Body of pancreas (tissue), 4 donors: ENCODE measurements around the gene MYCBPAP. TPM values are rescaled to one million over a fixed set of nuclear protein-coding genes. Genes with fewer than 3 reads are reported as not detected.
"Not testable (repeated sequence)": the region's sequence is repeated elsewhere in the genome, so short reads cannot be mapped to it uniquely, and the experiment has no call there.

Experiments
- ATAC-seq: fragments of 150-250 bp; one replicate; pipeline ENCODE4 v1.9.1; 2016
- DNase-seq, 4 donors: peaks; one replicate each; pipeline ENCODE4 v3.0.0-alpha.2; 2019
- H3K27ac ChIP-seq, 4 donors: fragments of 200-600 bp; sonication (generic); 1 replicate in 3 of 4; 2 replicates in 1 of 4; pipeline versions ENCODE4 v1.5.1 to v1.6.1; 2016 to 2019; ENCODE audit warnings: mild to moderate bottlenecking in 1 of 4, mixed read lengths in 1 of 4, moderate library complexity in 1 of 4
- H3K27me3 ChIP-seq, 2 donors: fragments of 200-600 bp; sonication (generic); one replicate each; pipeline ENCODE4 v1.6.0; 2016; ENCODE audit warnings: mild to moderate bottlenecking in 1 of 2
- H3K36me3 ChIP-seq, 2 donors: fragments of 200-600 bp; sonication (generic); replicated peaks in 1 of 2; 2 replicates each; pipeline ENCODE4 v1.5.1; 2016; ENCODE audit warnings: low read depth in 2 of 2; ENCODE audit not compliant: insufficient read depth in 1 of 2
- H3K4me1 ChIP-seq: fragments of 200-600 bp; sonication (generic); one replicate; pipeline ENCODE4 v1.6.0; 2016
- H3K4me3 ChIP-seq, 2 donors: fragments of 200-600 bp; sonication (generic); 1 replicate in 1 of 2; 2 replicates in 1 of 2; pipeline ENCODE4 v1.5.1; 2016 to 2019
- H3K9me3 ChIP-seq, 3 donors: fragments of 200-600 bp; sonication (generic); 1 replicate in 2 of 3; 2 replicates in 1 of 3; pipeline ENCODE4 v1.5.1; 2016
- CTCF ChIP-seq, 7 experiments: fragments of 450-650 bp in 4 of 7; fragments of 200-600 bp in 3 of 7; sonication (generic) in 3 of 7; IDR thresholded peaks; one replicate each; pipeline ENCODE4 v1.5.1; 2016 to 2019; ENCODE audit warnings: antibody characterized with exemption in 7 of 7
- POLR2A ChIP-seq, 3 donors: fragments of 450-650 bp; IDR thresholded peaks; one replicate each; pipeline ENCODE4 v1.6.1; 2016; ENCODE audit warnings: antibody characterized with exemption in 3 of 3, mild to moderate bottlenecking in 2 of 3
- WGBS, 2 donors: methylation state at CpG; one replicate each; pipeline ENCODE4 v1.1.5; 2017; 5-methylcytosine and 5-hydroxymethylcytosine counted together
- intact Hi-C: fragments of 100-400 bp; cut with DNase I; formaldehyde crosslinking; loops from one replicate; pipeline ENCODE4 v1.15.1; 2023
- total RNA-seq, 2 donors: library from RNA; depleted of rRNA; stranded (reverse); fragments of >200 nt; gene quantifications; one replicate each; pipeline ENCODE4 v1.1.0, GENCODE V29; 2016

The MYCBPAP gene
- total RNA-seq, 2 donors from 2014 or later = 0.33 TPM; not detected in 1

- 83 to 87% methylated on average over 10 to 11 of the region's 11 CpGs for WGBS, 2 donors
- H3K9me3 ChIP-seq = no peaks in the 10 kb centered on the region
- ATAC-seq (no peak), DNase-seq (no peak)
- H3K27ac ChIP-seq = no peak overlapping the region
- intact Hi-C loops = loop anchor here (10.0 kb wide), 1 partner anchor 109 kb away; no protein-coding TSS in a partner anchor
- H3K4me3 ChIP-seq = no peak overlapping the region
- no peak for TF ChIP-seq CTCF (IDR thresholded peaks at IDR 0.05)
- TF ChIP-seq POLR2A (IDR thresholded peaks at IDR 0.05) = no peak
- H3K36me3 ChIP-seq = no peaks in the 10 kb centered on the region
- no peaks in the 10 kb centered on the region for H3K27me3 ChIP-seq
- peaks cover 48% of the 10 kb centered on the region for H3K4me1 ChIP-seq
These were observed 34.3 kb upstream of the MYCBPAP start for GRCh38 chr17:50473901-50474300.

- DNase-seq (no peak), ATAC-seq (no peak)
- no peaks in the 10 kb centered on the region for H3K36me3 ChIP-seq
- H3K9me3 ChIP-seq = no peaks in the 10 kb centered on the region
- no peaks in the 10 kb centered on the region for H3K27me3 ChIP-seq
- peaks cover 43% of the 10 kb centered on the region for H3K4me1 ChIP-seq
- intact Hi-C loops = loop anchor here (10.0 kb wide), 1 partner anchor 110 kb away; no protein-coding TSS in a partner anchor
- WGBS, 2 donors = 25 to 39% methylated on average over 6 of the region's 6 CpGs
- no peak overlapping the region for H3K4me3 ChIP-seq
- no peak overlapping the region for H3K27ac ChIP-seq
- TF ChIP-seq POLR2A (IDR thresholded peaks at IDR 0.05) = no peak
- TF ChIP-seq CTCF (IDR thresholded peaks at IDR 0.05) = no peak
These were observed 33.7 kb upstream of the MYCBPAP start for GRCh38 chr17:50474523-50474922.

GRCh38 chr17:50475362-50475761, 32.9 kb upstream of the MYCBPAP start:
- Histone ChIP-seq H3K9me3 (no peaks in the 10 kb centered on the region), H3K36me3 (no peaks in the 10 kb centered on the region), H3K27me3 (no peaks in the 10 kb centered on the region), H3K4me3 (no peak overlapping the region), H3K27ac (peak overlapping the region in 3 of 4 donors; percentile 27 to 83 (median 55)), H3K4me1 (peaks cover 52% of the 10 kb centered on the region)
- no peak for ATAC-seq
- TF ChIP-seq POLR2A (IDR thresholded peaks at IDR 0.05) (no peak), CTCF (IDR thresholded peaks at IDR 0.05) (no peak)
- intact Hi-C loops = loop anchor here (10.0 kb wide), 1 partner anchor 111 kb away; no protein-coding TSS in a partner anchor
- no peak for DNase-seq
- WGBS, 2 donors = 72 to 79% methylated on average over 4 of the region's 4 CpGs

GRCh38 chr17:50475775-50476544, 32.3 kb upstream of the MYCBPAP start:
- H3K4me3 ChIP-seq, H3K36me3 ChIP-seq, DNase-seq, H3K9me3 ChIP-seq, ATAC-seq, H3K27me3 ChIP-seq: not testable (repeated sequence)
- intact Hi-C loops = loop anchor here (10.0 kb wide), 1 partner anchor 111 kb away; no protein-coding TSS in a partner anchor
- Histone ChIP-seq H3K27ac (peak overlapping the region; percentile 25 to 89 (median 69)), H3K4me1 (peaks cover 55% of the 10 kb centered on the region)
- WGBS, 2 donors = 6 to 16% methylated on average over 14 to 31 of the region's 33 CpGs

- Histone ChIP-seq H3K27me3 (no peaks in the 10 kb centered on the region), H3K4me1 (peaks cover 55% of the 10 kb centered on the region), H3K9me3 (no peaks in the 10 kb centered on the region), H3K4me3 (no peak overlapping the region), H3K27ac (peak overlapping the region; percentile 25 to 89 (median 69)), H3K36me3 (no peaks in the 10 kb centered on the region)
- TF ChIP-seq CTCF (IDR thresholded peaks at IDR 0.05) (no peak), POLR2A (IDR thresholded peaks at IDR 0.05) (peak in 2 of 3 donors; percentile 38 to 62)
- intact Hi-C loops = loop anchor here (10.0 kb wide), 1 partner anchor 112 kb away; no protein-coding TSS in a partner anchor
- ATAC-seq = no peak
- whole genome bisulfite sequencing, 2 donors = 51 to 60% methylated on average over 18 of the region's 18 CpGs
- peak in 3 of 4 donors; percentile 61 to 75 (median 75) for DNase-seq
These were observed 31.5 kb upstream of the MYCBPAP start for GRCh38 chr17:50476545-50477315.
